ENCODE measurements around the gene IHH.

DNA sequence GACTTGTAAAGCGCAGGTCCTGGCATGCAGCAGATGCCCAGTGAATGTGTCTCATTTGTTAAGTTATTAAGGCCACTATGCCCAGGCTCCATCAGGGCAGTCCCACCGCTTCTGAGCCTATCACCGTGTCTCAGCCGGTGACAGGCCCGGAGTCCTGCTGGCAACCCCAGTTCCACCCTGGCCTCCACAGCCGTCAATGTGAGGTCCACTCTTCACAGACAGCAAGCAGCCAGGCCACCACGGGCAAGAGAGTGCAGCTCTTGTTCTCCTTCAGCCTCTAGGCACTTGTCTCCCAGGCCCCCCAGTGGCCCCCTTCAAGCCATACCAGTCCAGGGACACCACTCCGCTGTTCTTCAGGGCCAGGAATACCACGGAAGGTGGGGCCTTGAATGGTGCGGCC lies 42.0 kb downstream of the IHH start:
- TF ChIP-seq CTCF (IDR thresholded peaks at IDR 0.05) (no peak), POLR2A (IDR thresholded peaks at IDR 0.05) (no peak)

Data from right lobe of liver (tissue), 4 donors.